ENCODE measurements around the gene AGAP3. TPM values are rescaled to one million over a fixed set of nuclear protein-coding genes. Genes with fewer than 3 reads are reported as not detected.

Gene AGAP3
- polyA plus RNA-seq, 1 of the 3 experiments (the other 2 are of a cell fraction), result 126 TPM

DNA sequence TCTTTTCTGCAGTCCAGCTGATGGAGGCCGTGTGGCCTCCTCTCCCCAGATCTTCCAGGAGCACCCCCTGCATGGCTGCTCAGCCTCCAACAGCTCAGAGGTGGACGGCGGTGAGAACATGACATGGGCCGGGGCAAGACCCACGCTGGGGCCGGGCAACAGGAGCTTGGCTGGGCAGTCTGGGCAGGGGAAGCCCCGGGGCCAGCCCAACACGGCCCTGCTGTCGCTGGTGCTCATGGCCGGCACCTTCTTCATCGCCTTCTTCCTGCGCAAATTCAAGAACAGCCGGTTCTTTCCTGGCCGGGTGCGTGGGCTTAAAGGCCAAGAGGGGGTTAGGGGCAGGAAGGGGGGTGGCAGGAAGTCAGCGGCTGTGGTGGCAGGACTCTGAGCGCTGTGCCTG is 12.3 kb upstream of the AGAP3 start:
- Histone ChIP-seq H3K9ac (no peak overlapping the region), H3K27ac (ENCODE audit: low read depth in 2 of 2, low read length in 1 of 2) (no peak overlapping the region), H3K9me2 (no peaks in the 10 kb centered on the region), H3F3A (replicated peaks; ENCODE audit: insufficient read depth) (peaks cover 48% of the 10 kb centered on the region), H3K4me1 (ENCODE audit: control insufficient read depth in 1 of 2, insufficient read depth in 2 of 2, low read depth in 1 of 2, low read length in 1 of 2) (peaks cover 4% of the 10 kb centered on the region in 2 experiments), H3K9me3 (no peaks in the 10 kb centered on the region), H3K4me3 (ENCODE audit: low read depth in 2 of 2, low read length in 1 of 2) (no peak overlapping the region), H3K4me2 (no peak overlapping the region), H3K36me3 (replicated peaks in 1 of 2; ENCODE audit: control insufficient read depth in 1 of 2, insufficient read depth in 2 of 2, low read length in 1 of 2) (peaks cover 43 to 88% of the 10 kb centered on the region in 2 experiments), H3K27me3 (ENCODE audit: insufficient read depth) (no peaks in the 10 kb centered on the region), H2AFZ (ENCODE audit: low read depth) (no peak overlapping the region), H3K79me2 (ENCODE audit: insufficient read depth) (peaks cover 20% of the 10 kb centered on the region), H4K20me1 (ENCODE audit: insufficient read depth) (no peaks in the 10 kb centered on the region; the same call in 1 of the 2 replicates)
- 98% methylated on average over 16 of the region's 17 CpGs for WGBS (ENCODE audit: low lambda C conversion rate)
- CTCF ChIA-PET, result interaction anchor here (1.3 to 12.2 kb wide), 2 partner anchors 15 to 37 kb away, joined by 3 to 77 read pairs; partner anchors contain the start of genes CDK5 and SLC4A2
- TF ChIP-seq ELF1 (IDR thresholded peaks at IDR 0.05) (no peak), SIN3A (IDR thresholded peaks at IDR 0.05; ENCODE audit: borderline replicate concordance, low read depth, low read length) (no peak), EP300 (IDR thresholded peaks at IDR 0.05; ENCODE audit: borderline replicate concordance in 1 of 2, low read depth in 1 of 2, low read length in 1 of 2) (no peak), TEAD4 (IDR thresholded peaks at IDR 0.05; ENCODE audit: borderline replicate concordance, insufficient read depth) (no peak), GATA2 (CRISPR knock-in tag; IDR thresholded peaks at IDR 0.05) (no peak), GABPA (IDR thresholded peaks at IDR 0.05; ENCODE audit: low read depth) (no peak), CHD2 (IDR thresholded peaks at IDR 0.05; ENCODE audit: low read length, partially characterized antibody) (no peak), USF2 (IDR thresholded peaks at IDR 0.05; ENCODE audit: borderline replicate concordance, low read depth, low read length) (no peak), FOXJ3 (CRISPR knock-in tag; IDR thresholded peaks at IDR 0.05) (no peak), USF1 (IDR thresholded peaks at IDR 0.05; ENCODE audit: borderline replicate concordance, low read depth) (no peak), CTCF (IDR thresholded peaks at IDR 0.05) (no peak), EZH2phosphoT487 (IDR thresholded peaks at IDR 0.05; ENCODE audit: borderline replicate concordance, low read depth) (no peak), MAX (IDR thresholded peaks at IDR 0.05; ENCODE audit: low read depth) (no peak), YY1 (IDR thresholded peaks at IDR 0.05; ENCODE audit: low read depth) (no peak)
- DNase-seq, result no peak
- POLR2A ChIA-PET, result no interaction called here

Measured in SK-N-SH (cell line).